Mucosa of descending colon (tissue), 3 donors: ENCODE data around the gene MOV10. TPM values are rescaled to one million over a fixed set of nuclear protein-coding genes. Genes with fewer than 3 reads are reported as not detected.
A peak's percentile ranks its signal among the peaks of the same experiment; 100 is the strongest.

Source experiments
- ATAC-seq: fragments of 200-7000 bp; cut with Tn5 transposase; one replicate; pipeline ENCODE4 v1.9.1; 2020; ENCODE audit warnings: mild to moderate bottlenecking, moderate library complexity
- DNase-seq, 3 donors: peaks; one replicate each; pipeline ENCODE4 v3.0.0-alpha.2; 2020
- H3K36me3 ChIP-seq: fragments of 200-600 bp; one replicate; pipeline ENCODE4 v1.8.0; 2021; ENCODE audit warnings: low read depth, mild to moderate bottlenecking
- H3K4me1 ChIP-seq: fragments of 200-600 bp; one replicate; pipeline ENCODE4 v1.8.0; 2021; ENCODE audit warnings: low read depth, mild to moderate bottlenecking
- H3K4me3 ChIP-seq: fragments of 200-600 bp; one replicate; pipeline ENCODE4 v1.8.0; 2021; ENCODE audit warnings: mild to moderate bottlenecking
- H3K9me3 ChIP-seq: fragments of 200-600 bp; one replicate; pipeline ENCODE4 v1.8.0; 2021; ENCODE audit warnings: mild to moderate bottlenecking
- CTCF ChIP-seq: fragments of 200-600 bp; IDR thresholded peaks from one replicate; pipeline ENCODE4 v1.8.0; 2022; ENCODE audit warnings: antibody characterized with exemption, mild to moderate bottlenecking
- intact Hi-C, 2 donors: fragments of 100-400 bp; cut with DNase I in 1 of 2; cut with micrococcal nuclease in 1 of 2; formaldehyde crosslinking; loops; one replicate each; pipeline versions ENCODE4 v1.11.0 to v1.11.1; 2022; cut with DNase I, micrococcal nuclease
- total RNA-seq, 3 donors: library from RNA; stranded (reverse); fragmentation: NEBNext Ultra II Directional in 2 of 3; extraction: Animal tissue kit (Norgen Biotek cat#: 25700) in 2 of 3; gene quantifications; one replicate each; pipeline versions ENCODE4 v1.2.1 to v1.2.4, GENCODE V29; 2021 to 2023
- donor health status: DM: no; HTN: no; CAD: no; lungs with moderate emphysema.
- donor health status: DM: no; HTN: no; CAD: no.
- donor health status: DM: no; HTN: yes; CAD: no.

The MOV10 gene
- total RNA-seq, 3 donors from 2014 or later = 66.4 to 85.2 (median 77.6) TPM

- intact Hi-C loops = loop anchor here in 1 of 2 donors (2.0 kb wide), 1 partner anchor 25 kb away; no protein-coding TSS in a partner anchor
- DNase-seq (peak in 1 of 3 donors; percentile 42), ATAC-seq (peak; percentile 38)
- H3K36me3 ChIP-seq = no peaks in the 10 kb centered on the region
- no peak for TF ChIP-seq CTCF
- peaks cover 9% of the 10 kb centered on the region for H3K4me1 ChIP-seq
- H3K4me3 ChIP-seq = peak overlapping the region; percentile 71
- no peaks in the 10 kb centered on the region for H3K9me3 ChIP-seq
These were observed 643 bp upstream of the MOV10 start for GRCh38 chr1:112673592-112674439.

DNA sequence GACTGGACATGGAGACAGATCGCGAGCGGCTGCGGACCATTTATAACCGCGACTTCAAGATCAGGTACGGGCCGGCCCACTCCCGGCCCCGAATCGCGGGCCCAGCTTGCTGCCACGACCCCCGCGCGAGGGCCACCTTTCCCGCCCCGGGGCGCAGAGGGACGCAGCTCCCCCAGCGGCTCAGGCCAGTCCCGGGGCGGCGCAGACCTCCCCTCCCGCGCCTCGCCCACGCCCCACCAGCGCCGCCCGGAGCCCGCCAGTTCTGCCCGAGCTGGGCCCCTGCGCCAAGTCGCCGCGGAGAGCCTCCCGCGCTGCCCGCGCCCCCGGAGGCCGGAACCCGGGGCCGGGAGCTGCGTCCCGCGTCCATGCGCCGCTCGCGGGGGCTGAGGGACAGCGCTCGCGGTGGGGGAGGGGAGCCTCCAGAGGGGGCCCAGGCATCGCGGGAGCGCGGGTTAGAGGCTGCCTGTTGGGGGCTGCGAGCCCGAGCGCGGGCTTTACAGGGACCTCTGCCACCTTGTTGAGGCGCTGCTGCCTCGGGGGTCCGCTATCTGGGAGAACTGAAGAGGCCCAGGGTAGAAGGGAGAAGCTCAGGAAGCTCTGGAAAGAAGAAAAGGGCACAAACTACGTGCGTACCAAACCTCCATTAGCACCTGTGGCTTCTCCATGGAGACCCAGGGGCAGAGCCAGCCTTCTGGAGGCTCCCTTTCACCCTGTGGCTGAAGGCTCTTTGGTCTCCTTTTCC, 698 bp downstream of the MOV10 start:
- intact Hi-C loops = loop anchor here in 1 of 2 donors (2.0 kb wide), 1 partner anchor 24 kb away; no protein-coding TSS in a partner anchor
- no peaks in the 10 kb centered on the region for H3K36me3 ChIP-seq
- H3K9me3 ChIP-seq = no peaks in the 10 kb centered on the region
- ATAC-seq = peak; percentile 73
- peak overlapping the region; percentile 71 for H3K4me3 ChIP-seq
- DNase-seq = peak in 2 of 3 donors; percentile 44 to 68
- TF ChIP-seq CTCF = no peak
- H3K4me1 ChIP-seq = peaks cover 9% of the 10 kb centered on the region

DNA sequence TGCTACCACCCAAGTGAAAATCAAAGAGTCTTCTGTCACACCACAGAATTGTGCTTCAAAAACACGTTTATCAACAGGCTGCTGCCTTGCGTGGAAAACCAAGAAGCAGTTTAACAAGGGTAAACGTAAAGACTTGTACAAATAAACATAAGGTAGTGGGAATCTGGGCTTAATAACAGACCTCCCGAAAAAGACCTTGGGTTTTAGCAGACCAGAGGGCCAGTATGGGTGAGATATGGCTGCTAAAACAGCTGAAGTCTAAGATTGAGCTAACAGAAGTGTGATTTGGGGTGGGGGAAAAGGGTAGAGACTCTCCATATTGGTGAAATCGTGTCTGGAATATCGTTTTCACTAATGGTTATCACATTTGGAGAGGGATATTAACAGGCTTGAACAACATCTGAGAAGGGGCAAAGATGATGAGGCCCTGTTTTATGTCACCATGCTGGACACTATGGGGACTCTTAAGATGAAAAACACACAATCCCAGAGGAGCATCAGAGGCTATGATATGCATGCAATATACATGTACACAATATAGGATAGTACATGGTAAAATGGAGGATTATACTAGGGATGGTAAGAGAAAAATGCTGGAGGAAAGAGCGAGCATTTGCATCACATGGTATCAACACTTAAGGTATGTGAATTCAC, 1.4 kb downstream of the MOV10 start:
- no peaks in the 10 kb centered on the region for H3K36me3 ChIP-seq
- no peak overlapping the region for H3K4me3 ChIP-seq
- H3K9me3 ChIP-seq = no peaks in the 10 kb centered on the region
- ATAC-seq (no peak), DNase-seq (no peak)
- no peak for TF ChIP-seq CTCF
- intact Hi-C loops = loop anchor here in 1 of 2 donors (2.0 kb wide), 1 partner anchor 23 kb away; no protein-coding TSS in a partner anchor
- peaks cover 9% of the 10 kb centered on the region for H3K4me1 ChIP-seq

- DNase-seq (no peak), ATAC-seq (no peak)
- no peak for TF ChIP-seq CTCF
- H3K36me3 ChIP-seq = no peaks in the 10 kb centered on the region
- no peak overlapping the region for H3K4me3 ChIP-seq
- peaks cover 9% of the 10 kb centered on the region for H3K4me1 ChIP-seq
- no peaks in the 10 kb centered on the region for H3K9me3 ChIP-seq
- intact Hi-C loops = no loop called here
These were observed 2.1 kb downstream of the MOV10 start for GRCh38 chr1:112676543-112676942.

DNA sequence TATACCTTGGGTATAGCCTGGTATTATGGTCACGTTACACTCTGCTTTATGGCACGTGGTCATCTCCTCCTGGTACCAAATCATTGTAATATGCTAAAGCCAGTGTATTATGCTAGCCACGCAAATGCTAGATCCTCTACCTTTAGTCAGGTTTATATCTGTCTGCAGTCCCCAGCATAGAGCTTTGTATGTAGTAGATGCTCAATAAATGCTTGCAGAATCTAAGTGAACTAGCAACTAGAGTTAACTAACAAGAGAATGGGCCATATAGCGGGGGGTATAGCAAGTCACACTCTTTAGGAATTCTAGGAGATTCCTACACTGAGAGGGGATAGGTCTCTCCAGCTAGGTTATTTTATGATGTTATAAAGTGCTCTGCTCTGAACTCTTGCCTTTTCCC, 3.0 kb downstream of the MOV10 start:
- Histone ChIP-seq H3K36me3 (no peaks in the 10 kb centered on the region), H3K4me3 (no peak overlapping the region), H3K4me1 (peaks cover 9% of the 10 kb centered on the region), H3K9me3 (no peaks in the 10 kb centered on the region)
- no peak for ATAC-seq
- TF ChIP-seq CTCF = no peak
- intact Hi-C loops = no loop called here
- no peak for DNase-seq
